HUES6 (cell line): Measurements from ENCODE around the gene LMF1.
"Not testable (repeated sequence)": the region's sequence is repeated elsewhere in the genome, so short reads cannot be mapped to it uniquely, and the experiment has no call there.

Source experiments
- H3K27ac ChIP-seq: 2 replicates; pipeline ENCODE4 v1.7.0; 2013; ENCODE audit warnings: low read depth, mild to moderate bottlenecking, low read length, inconsistent platforms
- H3K27me3 ChIP-seq: 2 replicates; pipeline ENCODE4 v1.6.1; 2013; ENCODE audit warnings: low read length; ENCODE audit not compliant: control insufficient read depth, insufficient read depth
- H3K36me3 ChIP-seq: 2 replicates; pipeline ENCODE4 v1.6.1; 2013; ENCODE audit warnings: low read length; ENCODE audit not compliant: control insufficient read depth, insufficient read depth
- H3K4me1 ChIP-seq: 2 replicates; pipeline ENCODE4 v1.6.1; 2013; ENCODE audit warnings: low read length; ENCODE audit not compliant: control insufficient read depth, insufficient read depth
- H3K4me3 ChIP-seq: 2 replicates; pipeline ENCODE4 v1.5.1; 2013; ENCODE audit warnings: low read depth, low read length
- H3K9ac ChIP-seq: one replicate; pipeline ENCODE4 v1.6.1; 2013; ENCODE audit warnings: mild to moderate bottlenecking, low read length
- H3K9me3 ChIP-seq: 2 replicates; pipeline ENCODE4 v1.6.1; 2013; ENCODE audit warnings: low read depth, low read length; ENCODE audit not compliant: control insufficient read depth, insufficient read depth

LMF1 gene

GRCh38 chr16:821751-822150 lies 149.0 kb downstream of the LMF1 start:
- Histone ChIP-seq H3K9me3 (peaks cover 3% of the 10 kb centered on the region; the same call in 1 of the 2 replicates), H3K27ac (no peak overlapping the region), H3K9ac (no peak overlapping the region), H3K36me3 (no peaks in the 10 kb centered on the region), H3K27me3 (no peaks in the 10 kb centered on the region), H3K4me1 (no peaks in the 10 kb centered on the region), H3K4me3 (no peak overlapping the region)

- no peaks in the 10 kb centered on the region for H3K4me1 ChIP-seq
- H3K4me3 ChIP-seq, result no peak overlapping the region
- H3K27ac ChIP-seq, result no peak overlapping the region
Measured at GRCh38 chr16:820748-821147, 150.0 kb downstream of the LMF1 start.

GRCh38 chr16:820044-820408 lies 150.8 kb downstream of the LMF1 start:
- not testable (repeated sequence) for H3K4me3 ChIP-seq, H3K36me3 ChIP-seq, H3K4me1 ChIP-seq, H3K9me3 ChIP-seq, H3K27me3 ChIP-seq, H3K9ac ChIP-seq, H3K27ac ChIP-seq

More at GRCh38 chr16:820748-821147, 150.0 kb downstream of the LMF1 start:
- H3K9me3 ChIP-seq, result peaks cover 3% of the 10 kb centered on the region; the same call in 1 of the 2 replicates
- no peak overlapping the region for H3K9ac ChIP-seq
- no peaks in the 10 kb centered on the region for H3K36me3 ChIP-seq
- H3K27me3 ChIP-seq, result no peaks in the 10 kb centered on the region

- Histone ChIP-seq H3K4me1 (no peaks in the 10 kb centered on the region), H3K27me3 (no peaks in the 10 kb centered on the region), H3K4me3 (no peak overlapping the region), H3K36me3 (no peaks in the 10 kb centered on the region), H3K9me3 (peaks cover 3% of the 10 kb centered on the region; the same call in 1 of the 2 replicates), H3K27ac (no peak overlapping the region), H3K9ac (no peak overlapping the region)
Measured at GRCh38 chr16:819336-820043, 151.3 kb downstream of the LMF1 start.

- peaks cover 3% of the 10 kb centered on the region; the same call in 1 of the 2 replicates for H3K9me3 ChIP-seq
- no peak overlapping the region for H3K9ac ChIP-seq
- no peak overlapping the region for H3K27ac ChIP-seq
- H3K27me3 ChIP-seq, result no peaks in the 10 kb centered on the region
- H3K36me3 ChIP-seq, result no peaks in the 10 kb centered on the region
- no peak overlapping the region for H3K4me3 ChIP-seq
- H3K4me1 ChIP-seq, result peaks cover 5% of the 10 kb centered on the region
Measured at GRCh38 chr16:818592-818991, 152.2 kb downstream of the LMF1 start.

GRCh38 chr16:818132-818531 lies 152.7 kb downstream of the LMF1 start:
- Histone ChIP-seq H3K27ac (no peak overlapping the region), H3K27me3 (peaks cover 3% of the 10 kb centered on the region; the same call in 1 of the 2 replicates), H3K4me3 (no peak overlapping the region), H3K4me1 (peaks cover 5% of the 10 kb centered on the region), H3K9ac (no peak overlapping the region), H3K9me3 (peaks cover 3% of the 10 kb centered on the region; the same call in 1 of the 2 replicates), H3K36me3 (no peaks in the 10 kb centered on the region)

GRCh38 chr16:817001-817906 lies 153.5 kb downstream of the LMF1 start:
- Histone ChIP-seq H3K4me1 (peaks cover 5% of the 10 kb centered on the region), H3K9me3 (peaks cover 3% of the 10 kb centered on the region; the same call in 1 of the 2 replicates), H3K27me3 (peaks cover 7% of the 10 kb centered on the region; the same call in 1 of the 2 replicates), H3K4me3 (no peak overlapping the region), H3K9ac (no peak overlapping the region), H3K36me3 (no peaks in the 10 kb centered on the region), H3K27ac (no peak overlapping the region)

- Histone ChIP-seq H3K4me1 (peaks cover 5% of the 10 kb centered on the region), H3K9ac (no peak overlapping the region), H3K36me3 (no peaks in the 10 kb centered on the region), H3K27ac (no peak overlapping the region), H3K4me3 (no peak overlapping the region), H3K9me3 (peaks cover 3% of the 10 kb centered on the region; the same call in 1 of the 2 replicates), H3K27me3 (peaks cover 7% of the 10 kb centered on the region; the same call in 1 of the 2 replicates)
Measured at GRCh38 chr16:815861-816260, 154.9 kb downstream of the LMF1 start.

- Histone ChIP-seq H3K27me3 (peaks cover 7% of the 10 kb centered on the region; the same call in 1 of the 2 replicates), H3K9ac (no peak overlapping the region), H3K27ac (no peak overlapping the region)
Measured at GRCh38 chr16:814974-815373, 155.8 kb downstream of the LMF1 start.

GRCh38 chr16:813916-814412 lies 156.8 kb downstream of the LMF1 start:
- Histone ChIP-seq H3K27ac (no peak overlapping the region), H3K4me3 (peak overlapping the region; percentile 49), H3K9ac (no peak overlapping the region), H3K36me3 (no peaks in the 10 kb centered on the region), H3K27me3 (peaks cover 7% of the 10 kb centered on the region; the same call in 1 of the 2 replicates), H3K9me3 (peaks cover 3% of the 10 kb centered on the region; the same call in 1 of the 2 replicates), H3K4me1 (peaks cover 5% of the 10 kb centered on the region)

More at GRCh38 chr16:814974-815373, 155.8 kb downstream of the LMF1 start:
- H3K4me1 ChIP-seq, result peaks cover 5% of the 10 kb centered on the region
- H3K9me3 ChIP-seq, result peaks cover 3% of the 10 kb centered on the region; the same call in 1 of the 2 replicates
- H3K4me3 ChIP-seq, result no peak overlapping the region
- no peaks in the 10 kb centered on the region for H3K36me3 ChIP-seq
